Neural progenitor cell (in vitro differentiated cells): Measurements from ENCODE around the gene DNAJB11. TPM values are rescaled to one million over a fixed set of nuclear protein-coding genes. Genes with fewer than 3 reads are reported as not detected.
"Not testable (repeated sequence)": the region's sequence is repeated elsewhere in the genome, so short reads cannot be mapped to it uniquely, and the experiment has no call there.

Source experiments
- DNase-seq: peaks from one replicate; pipeline ENCODE4 v3.0.0-alpha.2; 2016; ENCODE audit warnings: low spot score
- H2AFZ ChIP-seq: fragments of 200-600 bp; sonication (generic); replicated peaks from 2 replicates; pipeline ENCODE4 v1.6.1; 2016; ENCODE audit warnings: antibody characterized with exemption
- H3F3A ChIP-seq: fragments of 200-600 bp; sonication (generic); 2 replicates; pipeline ENCODE4 v1.6.1; 2016; ENCODE audit warnings: antibody characterized with exemption, low read depth
- H3K27ac ChIP-seq: fragments of 200-600 bp; sonication (generic); 2 replicates; pipeline ENCODE4 v1.5.1; 2016; ENCODE audit warnings: mild to moderate bottlenecking
- H3K27me3 ChIP-seq: fragments of 200-600 bp; sonication (generic); 2 replicates; pipeline ENCODE4 v1.6.1; 2016; ENCODE audit warnings: mild to moderate bottlenecking, moderate library complexity
- H3K36me3 ChIP-seq: fragments of 200-600 bp; sonication (generic); 2 replicates; pipeline ENCODE4 v1.5.1; 2016
- H3K4me1 ChIP-seq: fragments of 200-600 bp; sonication (generic); 2 replicates; pipeline ENCODE4 v1.6.1; 2016; ENCODE audit warnings: mixed run types
- H3K4me2 ChIP-seq: fragments of 200-600 bp; sonication (generic); 2 replicates; pipeline ENCODE4 v1.6.1; 2016
- H3K4me3 ChIP-seq: fragments of 200-600 bp; sonication (generic); 2 replicates; pipeline ENCODE4 v1.5.1; 2016
- H3K79me2 ChIP-seq: fragments of 200-600 bp; sonication (generic); 2 replicates; pipeline ENCODE4 v1.6.1; 2016; ENCODE audit warnings: low read depth
- H3K9ac ChIP-seq: fragments of 200-600 bp; sonication (generic); 2 replicates; pipeline ENCODE4 v1.6.1; 2016
- H3K9me3 ChIP-seq: fragments of 200-600 bp; sonication (generic); 2 replicates; pipeline ENCODE4 v1.5.1; 2016; ENCODE audit warnings: low read depth
- H4K20me1 ChIP-seq: fragments of 200-600 bp; sonication (generic); 2 replicates; pipeline ENCODE4 v1.6.1; 2016; ENCODE audit warnings: low read depth
- H3K27ac Mint-ChIP-seq: 3 replicates; pipeline ENCODE4 v1.8.0; 2021; ENCODE audit warnings: mixed read lengths
- H3K27me3 Mint-ChIP-seq: 2 replicates; pipeline ENCODE4 v1.8.0; 2022; ENCODE audit warnings: low read depth, mild to moderate bottlenecking, inconsistent platforms, moderate library complexity, mixed read lengths; ENCODE audit not compliant: insufficient read depth
- H3K36me3 Mint-ChIP-seq: 3 replicates; pipeline ENCODE4 v1.8.0; 2021; ENCODE audit warnings: mixed read lengths
- H3K4me1 Mint-ChIP-seq: 3 replicates; pipeline ENCODE4 v1.8.0; 2021; ENCODE audit warnings: mixed read lengths
- H3K4me3 Mint-ChIP-seq: 3 replicates; pipeline ENCODE4 v1.8.0; 2021; ENCODE audit warnings: mild to moderate bottlenecking, moderate library complexity, mixed read lengths
- H3K9me3 Mint-ChIP-seq: 3 replicates; pipeline ENCODE4 v1.8.0; 2020; ENCODE audit warnings: mixed read lengths
- CTCF ChIP-seq: fragments of 200-600 bp; sonication (generic); IDR thresholded peaks from 2 replicates; pipeline ENCODE4 v1.5.1; 2017; ENCODE audit warnings: antibody characterized with exemption, mild to moderate bottlenecking
- EZH2 ChIP-seq: fragments of 200-600 bp; sonication (generic); IDR thresholded peaks from 2 replicates; pipeline ENCODE4 v1.6.1; 2017; ENCODE audit warnings: antibody characterized with exemption, mild to moderate bottlenecking, moderate library complexity
- EZH2phosphoT487 ChIP-seq: fragments of 200-600 bp; sonication (generic); IDR thresholded peaks from 2 replicates; pipeline ENCODE4 v1.6.1; 2017; ENCODE audit warnings: antibody characterized with exemption
- total RNA-seq: library from RNA; depleted of rRNA; stranded (reverse); fragments of >200 nt; gene quantifications from 2 replicates; pipeline ENCODE4 v1.2.3, GENCODE V29; 2015; ENCODE audit warnings: low replicate concordance

Gene DNAJB11
- total RNA-seq, 1 donor from 2014 or later: 73.0 TPM

DNA sequence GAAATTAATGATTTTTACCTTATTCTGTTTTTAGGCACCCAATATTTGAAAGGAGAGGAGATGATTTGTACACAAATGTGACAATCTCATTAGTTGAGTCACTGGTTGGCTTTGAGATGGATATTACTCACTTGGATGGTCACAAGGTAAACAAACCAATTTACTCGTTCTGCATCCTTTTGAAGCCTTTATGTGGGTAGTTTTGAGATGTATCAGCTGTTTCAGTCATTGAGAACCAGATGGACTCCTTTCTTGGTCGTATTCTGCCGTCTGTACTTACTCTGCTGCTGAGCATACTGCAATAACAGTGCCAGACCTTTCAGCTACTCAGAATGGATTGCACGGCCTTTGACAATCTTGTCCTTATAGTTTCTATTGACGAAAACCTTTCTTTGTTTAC, 13.3 kb downstream of the DNAJB11 start:
- Mint-ChIP-seq H3K4me1 (no peaks in the 10 kb centered on the region), H3K27ac (no peak overlapping the region), H3K27me3 (no peaks in the 10 kb centered on the region), H3K9me3 (no peaks in the 10 kb centered on the region), H3K4me3 (no peak overlapping the region), H3K36me3 (peaks cover 8% of the 10 kb centered on the region)
- TF ChIP-seq CTCF (no peak), EZH2phosphoT487 (no peak), EZH2 (no peak)
- no peaks in the 10 kb centered on the region for H3K9me3 ChIP-seq
- no peak for DNase-seq
- H3K27ac ChIP-seq: no peak overlapping the region
- no peak overlapping the region for H3K9ac ChIP-seq
- H3F3A ChIP-seq: peaks cover 6% of the 10 kb centered on the region
- H2AFZ ChIP-seq: no peak overlapping the region
- H3K36me3 ChIP-seq: peaks cover 4% of the 10 kb centered on the region
- no peaks in the 10 kb centered on the region for H3K27me3 ChIP-seq
- no peaks in the 10 kb centered on the region for H4K20me1 ChIP-seq
- H3K4me1 ChIP-seq: no peaks in the 10 kb centered on the region
- no peaks in the 10 kb centered on the region for H3K79me2 ChIP-seq
- H3K4me2 ChIP-seq: no peak overlapping the region
- H3K4me3 ChIP-seq: no peak overlapping the region

DNA sequence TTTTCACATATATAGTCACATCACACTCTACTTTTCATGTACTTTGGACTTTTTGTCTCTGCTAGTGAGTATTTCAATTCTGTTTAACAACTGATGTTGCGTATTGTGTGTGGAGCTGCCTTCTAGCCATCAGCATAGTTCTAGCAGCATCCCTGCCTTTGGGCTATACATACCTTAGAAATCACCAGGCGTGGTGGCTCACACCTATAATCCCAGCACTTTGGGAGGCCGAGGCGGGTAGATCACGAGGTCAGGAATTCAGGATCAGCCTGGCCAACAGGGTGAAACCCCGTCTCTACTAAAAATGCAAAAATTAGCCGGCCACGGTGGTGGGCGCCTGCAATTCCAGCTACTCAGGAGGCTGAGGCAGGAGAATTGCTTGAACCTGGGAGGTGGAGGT, 15.7 kb downstream of the DNAJB11 start:
- not testable (repeated sequence) for H3K9me3 Mint-ChIP-seq, H3K36me3 ChIP-seq, H3K4me3 ChIP-seq, H3K4me1 ChIP-seq, H3K36me3 Mint-ChIP-seq, H3K4me1 Mint-ChIP-seq, H3K27ac Mint-ChIP-seq, H2AFZ ChIP-seq, DNase-seq, H3K9me3 ChIP-seq, H3F3A ChIP-seq, H3K79me2 ChIP-seq, H3K27me3 ChIP-seq, H3K27me3 Mint-ChIP-seq, H3K9ac ChIP-seq, H3K4me3 Mint-ChIP-seq, H3K27ac ChIP-seq, H4K20me1 ChIP-seq, H3K4me2 ChIP-seq

- Histone ChIP-seq H3K4me2 (no peak overlapping the region), H3K27me3 (no peaks in the 10 kb centered on the region), H3K4me1 (no peaks in the 10 kb centered on the region), H3K27ac (no peak overlapping the region), H3K9me3 (no peaks in the 10 kb centered on the region), H4K20me1 (no peaks in the 10 kb centered on the region), H3K9ac (no peak overlapping the region), H3K79me2 (no peaks in the 10 kb centered on the region), H3K4me3 (no peak overlapping the region), H3K36me3 (no peaks in the 10 kb centered on the region), H3F3A (peaks cover 6% of the 10 kb centered on the region), H2AFZ (no peak overlapping the region)
- Mint-ChIP-seq H3K9me3 (no peaks in the 10 kb centered on the region), H3K27me3 (no peaks in the 10 kb centered on the region), H3K4me1 (no peaks in the 10 kb centered on the region), H3K36me3 (peaks cover 6% of the 10 kb centered on the region), H3K27ac (no peak overlapping the region), H3K4me3 (no peak overlapping the region)
- DNase-seq: no peak
- no peak for TF ChIP-seq EZH2
Measured at GRCh38 chr3:186587183-186587582, 16.7 kb downstream of the DNAJB11 start.

DNA sequence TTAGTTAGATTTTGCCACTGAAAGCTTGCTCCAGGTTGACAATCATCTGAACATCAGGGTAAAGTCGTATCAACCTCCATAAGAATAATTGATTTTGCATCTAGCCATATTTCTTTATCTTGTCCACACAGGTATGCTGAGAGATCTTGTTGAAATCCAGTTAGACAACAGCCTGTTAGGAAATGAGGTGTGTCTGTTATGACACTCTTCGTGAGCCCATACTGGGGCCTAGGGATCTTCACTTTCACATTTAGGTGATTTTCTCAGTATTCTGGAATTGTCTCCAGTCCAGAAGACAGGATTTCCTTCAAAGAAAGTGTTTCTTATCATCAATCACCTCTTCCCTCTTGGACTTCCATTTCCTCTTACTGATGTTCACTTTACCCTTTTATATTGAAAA, 18.1 kb downstream of the DNAJB11 start:
- H3K4me1 ChIP-seq: no peaks in the 10 kb centered on the region
- peaks cover 6% of the 10 kb centered on the region for H3F3A ChIP-seq
- H2AFZ ChIP-seq: no peak overlapping the region
- no peak overlapping the region for H3K4me3 ChIP-seq
- no peaks in the 10 kb centered on the region for H4K20me1 ChIP-seq
- no peaks in the 10 kb centered on the region for H3K4me1 Mint-ChIP-seq
- H3K27me3 ChIP-seq: no peaks in the 10 kb centered on the region
- no peaks in the 10 kb centered on the region for H3K36me3 ChIP-seq
- no peak for TF ChIP-seq CTCF
- H3K79me2 ChIP-seq: no peaks in the 10 kb centered on the region
- no peak overlapping the region for H3K27ac ChIP-seq
- H3K9me3 Mint-ChIP-seq: no peaks in the 10 kb centered on the region
- H3K9ac ChIP-seq: no peak overlapping the region
- no peaks in the 10 kb centered on the region for H3K9me3 ChIP-seq
- no peak overlapping the region for H3K4me2 ChIP-seq
- no peak overlapping the region for H3K27ac Mint-ChIP-seq
- no peak for DNase-seq
- H3K27me3 Mint-ChIP-seq: no peaks in the 10 kb centered on the region
- H3K4me3 Mint-ChIP-seq: no peak overlapping the region
- peaks cover 6% of the 10 kb centered on the region for H3K36me3 Mint-ChIP-seq
